Measurements from ENCODE around the gene ITSN2.

GRCh38 chr2:24313744-24314632 lies 46.3 kb downstream of the ITSN2 start:
- TF ChIP-seq POLR2A (IDR thresholded peaks at IDR 0.05) = no peak
- TF ChIP-seq EP300 (IDR thresholded peaks at IDR 0.05; ENCODE audit: low read depth) = no peak
- TF ChIP-seq CTCF (IDR thresholded peaks at IDR 0.05) = no peak

Measured in transverse colon (tissue), 3 donors.